HEK293 (cell line): Measurements from ENCODE around the gene PRTN3.

Source experiments
- RBAK ChIP-seq: fragments of 450-650 bp; formaldehyde crosslinking; IDR thresholded peaks from 2 replicates; pipeline ENCODE4 v1.5.1; 2016; ENCODE audit warnings: missing biosample characterization, missing genetic modification characterization
- ZNF274 ChIP-seq, 2 experiments: fragments of 200-500 bp in 1 of 2; fragments of 450-650 bp in 1 of 2; sonication (Bioruptor generic) in 1 of 2; formaldehyde crosslinking in 1 of 2; IDR thresholded peaks; 2 replicates each; pipeline versions ENCODE4 v1.5.1 to v1.6.1; 2014 to 2016; ENCODE audit warnings: borderline replicate concordance in 1 of 2, inconsistent platforms in 1 of 2, low read length in 1 of 2, missing biosample characterization in 1 of 2, missing genetic modification characterization in 1 of 2
- TF ChIP-seq, protein P1 (sequence below): fragments of 450-650 bp; formaldehyde crosslinking; IDR thresholded peaks from 2 replicates; pipeline ENCODE4 v1.5.1; 2016; ENCODE audit warnings: missing biosample characterization, missing genetic modification characterization
- TF ChIP-seq, protein P2 (sequence below): fragments of 450-650 bp; formaldehyde crosslinking; IDR thresholded peaks from 2 replicates; pipeline ENCODE4 v1.5.1; 2017; ENCODE audit warnings: missing biosample characterization, mild to moderate bottlenecking, missing genetic modification characterization, moderate library complexity

DNA sequence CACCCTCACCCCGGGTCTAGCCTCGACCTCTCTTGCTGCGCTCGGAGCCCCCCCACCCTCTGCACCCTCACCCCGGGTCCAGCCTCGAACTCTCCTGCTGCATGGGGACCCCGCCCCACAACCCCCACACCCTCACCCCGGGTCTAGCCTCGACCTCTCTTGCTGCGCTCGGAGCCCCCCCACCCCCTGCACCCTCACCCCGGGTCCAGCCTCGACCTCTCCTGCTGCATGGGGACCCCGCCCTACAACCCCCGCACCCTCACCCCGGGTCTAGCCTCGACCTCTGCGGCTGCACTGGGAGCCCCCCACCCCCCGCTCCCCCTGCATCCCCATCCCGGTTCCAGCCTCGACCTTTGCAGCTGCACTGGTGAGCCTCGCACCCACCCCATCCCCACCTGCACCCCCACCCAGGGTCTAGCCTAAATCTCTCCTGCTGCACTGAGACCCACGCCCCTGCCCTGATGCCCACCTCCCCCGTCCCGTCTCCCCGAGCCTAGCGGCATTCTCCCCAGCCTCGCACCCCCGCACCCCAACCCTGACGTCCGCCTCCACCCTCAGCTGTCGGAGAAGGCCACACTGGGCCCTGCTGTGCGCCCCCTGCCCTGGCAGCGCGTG is 20.4 kb downstream of the PRTN3 start:
- TF ChIP-seq ZNF274 (IDR thresholded peaks at IDR 0.05; ENCODE audit: low read length) = no peak
- no peak for TF ChIP-seq ZNF274 (tag by site-specific recombination; IDR thresholded peaks at IDR 0.05; ENCODE audit: borderline replicate concordance)
- no peak for TF ChIP-seq RBAK (tag by site-specific recombination)
- TF ChIP-seq, protein P1, sequence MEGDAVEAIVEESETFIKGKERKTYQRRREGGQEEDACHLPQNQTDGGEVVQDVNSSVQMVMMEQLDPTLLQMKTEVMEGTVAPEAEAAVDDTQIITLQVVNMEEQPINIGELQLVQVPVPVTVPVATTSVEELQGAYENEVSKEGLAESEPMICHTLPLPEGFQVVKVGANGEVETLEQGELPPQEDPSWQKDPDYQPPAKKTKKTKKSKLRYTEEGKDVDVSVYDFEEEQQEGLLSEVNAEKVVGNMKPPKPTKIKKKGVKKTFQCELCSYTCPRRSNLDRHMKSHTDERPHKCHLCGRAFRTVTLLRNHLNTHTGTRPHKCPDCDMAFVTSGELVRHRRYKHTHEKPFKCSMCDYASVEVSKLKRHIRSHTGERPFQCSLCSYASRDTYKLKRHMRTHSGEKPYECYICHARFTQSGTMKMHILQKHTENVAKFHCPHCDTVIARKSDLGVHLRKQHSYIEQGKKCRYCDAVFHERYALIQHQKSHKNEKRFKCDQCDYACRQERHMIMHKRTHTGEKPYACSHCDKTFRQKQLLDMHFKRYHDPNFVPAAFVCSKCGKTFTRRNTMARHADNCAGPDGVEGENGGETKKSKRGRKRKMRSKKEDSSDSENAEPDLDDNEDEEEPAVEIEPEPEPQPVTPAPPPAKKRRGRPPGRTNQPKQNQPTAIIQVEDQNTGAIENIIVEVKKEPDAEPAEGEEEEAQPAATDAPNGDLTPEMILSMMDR (tag by site-specific recombination) = no peak
- TF ChIP-seq, protein P2, sequence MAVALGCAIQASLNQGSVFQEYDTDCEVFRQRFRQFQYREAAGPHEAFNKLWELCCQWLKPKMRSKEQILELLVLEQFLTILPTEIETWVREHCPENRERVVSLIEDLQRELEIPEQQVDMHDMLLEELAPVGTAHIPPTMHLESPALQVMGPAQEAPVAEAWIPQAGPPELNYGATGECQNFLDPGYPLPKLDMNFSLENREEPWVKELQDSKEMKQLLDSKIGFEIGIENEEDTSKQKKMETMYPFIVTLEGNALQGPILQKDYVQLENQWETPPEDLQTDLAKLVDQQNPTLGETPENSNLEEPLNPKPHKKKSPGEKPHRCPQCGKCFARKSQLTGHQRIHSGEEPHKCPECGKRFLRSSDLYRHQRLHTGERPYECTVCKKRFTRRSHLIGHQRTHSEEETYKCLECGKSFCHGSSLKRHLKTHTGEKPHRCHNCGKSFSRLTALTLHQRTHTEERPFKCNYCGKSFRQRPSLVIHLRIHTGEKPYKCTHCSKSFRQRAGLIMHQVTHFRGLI (tag by site-specific recombination) = no peak
